Fibroblast of lung (primary cell): ENCODE results near the gene SNX14. TPM values are rescaled to one million over a fixed set of nuclear protein-coding genes. Genes with fewer than 3 reads are reported as not detected.

Source experiments
- DNase-seq, 2 donors: peaks; one replicate each; pipeline versions ENCODE4 v3.0.0 to v3.0.0-alpha.2; 2010; ENCODE audit warnings: low read depth in 2 of 2
- H2AFZ ChIP-seq: 2 replicates; pipeline ENCODE4 v1.5.1; 2012; ENCODE audit warnings: low read length, control low read depth, inconsistent platforms
- H3K27ac ChIP-seq: 2 replicates; pipeline ENCODE4 v1.5.1; 2011; ENCODE audit warnings: low read length, control low read depth; ENCODE audit not compliant: insufficient read depth
- H3K27me3 ChIP-seq: 2 replicates; pipeline ENCODE4 v1.5.1; 2011; ENCODE audit warnings: mild to moderate bottlenecking, low read length; ENCODE audit not compliant: control insufficient read depth, insufficient read depth
- H3K36me3 ChIP-seq: 2 replicates; pipeline ENCODE4 v1.5.1; 2011; ENCODE audit warnings: low read length; ENCODE audit not compliant: control insufficient read depth, insufficient read depth
- H3K4me1 ChIP-seq: 2 replicates; pipeline ENCODE4 v1.5.1; 2011; ENCODE audit warnings: low read length; ENCODE audit not compliant: control insufficient read depth, insufficient read depth; ENCODE audit errors: extremely low read depth
- H3K4me2 ChIP-seq: 2 replicates; pipeline ENCODE4 v1.5.1; 2011; ENCODE audit warnings: low read length, control low read depth; ENCODE audit not compliant: insufficient read depth; ENCODE audit errors: extremely low read depth
- H3K4me3 ChIP-seq, 4 experiments: fragments of 200-600 bp in 1 of 4; sonication (generic) in 1 of 4; replicated peaks in 1 of 4; 2 replicates each; pipeline ENCODE4 v1.5.1; 2011 to 2016; ENCODE audit warnings: low read length in 4 of 4, low read depth in 3 of 4, mild to moderate bottlenecking in 3 of 4, control low read depth in 2 of 4, inconsistent platforms in 1 of 4, mixed read lengths in 1 of 4; ENCODE audit not compliant: insufficient read depth in 1 of 4; ENCODE audit errors: control extremely low read depth in 1 of 4
- H3K79me2 ChIP-seq: 2 replicates; pipeline ENCODE4 v1.5.1; 2012; ENCODE audit warnings: mild to moderate bottlenecking, low read length, inconsistent platforms; ENCODE audit not compliant: control insufficient read depth, insufficient read depth
- H3K9ac ChIP-seq: 2 replicates; pipeline ENCODE4 v1.5.1; 2011; ENCODE audit warnings: mild to moderate bottlenecking, low read length, control low read depth; ENCODE audit not compliant: insufficient read depth
- H3K9me3 ChIP-seq: 2 replicates; pipeline ENCODE4 v1.5.1; 2012; ENCODE audit warnings: low read depth, low read length; ENCODE audit not compliant: control insufficient read depth, insufficient read depth
- H4K20me1 ChIP-seq: 2 replicates; pipeline ENCODE4 v1.5.1; 2011; ENCODE audit warnings: low read length; ENCODE audit not compliant: control insufficient read depth, insufficient read depth; ENCODE audit errors: extremely low read depth
- EZH2 ChIP-seq: IDR thresholded peaks from 2 replicates; pipeline ENCODE4 v1.5.1; 2012; ENCODE audit warnings: low read length, control low read depth, mild to moderate bottlenecking; ENCODE audit errors: missing control alignments
- polyA plus RNA-seq, 2 donors: library from polyadenylated mRNA; depleted of rRNA in 1 of 2; stranded (reverse) in 1 of 2; unstranded in 1 of 2; fragments of >200 nt; gene quantifications; 2 replicates each; pipeline ENCODE4 v1.2.1, GENCODE V29; 2011 to 2012; ENCODE audit warnings: missing spikeins in 1 of 2
- total RNA-seq: library from RNA; depleted of rRNA; stranded (reverse); fragments of >200 nt; gene quantifications from 2 replicates; pipeline ENCODE4 v1.2.1, GENCODE V29; 2014
- TF ChIP-seq, protein P1 (sequence below), 2 donors: IDR thresholded peaks in 1 of 2; conservative IDR thresholded peaks in 1 of 2; 1 replicate in 1 of 2; 2 replicates in 1 of 2; pipeline ENCODE4 v1.5.1; 2011 to 2012; ENCODE audit warnings: low read length in 2 of 2, control low read depth in 1 of 2, inconsistent platforms in 1 of 2, low read depth in 1 of 2, mild to moderate bottlenecking in 1 of 2

The SNX14 gene
- total and polyA plus RNA-seq, 2 donors (not counting 1 experiment from before 2014, with no cell fraction given): 79.7 to 182 TPM

DNA sequence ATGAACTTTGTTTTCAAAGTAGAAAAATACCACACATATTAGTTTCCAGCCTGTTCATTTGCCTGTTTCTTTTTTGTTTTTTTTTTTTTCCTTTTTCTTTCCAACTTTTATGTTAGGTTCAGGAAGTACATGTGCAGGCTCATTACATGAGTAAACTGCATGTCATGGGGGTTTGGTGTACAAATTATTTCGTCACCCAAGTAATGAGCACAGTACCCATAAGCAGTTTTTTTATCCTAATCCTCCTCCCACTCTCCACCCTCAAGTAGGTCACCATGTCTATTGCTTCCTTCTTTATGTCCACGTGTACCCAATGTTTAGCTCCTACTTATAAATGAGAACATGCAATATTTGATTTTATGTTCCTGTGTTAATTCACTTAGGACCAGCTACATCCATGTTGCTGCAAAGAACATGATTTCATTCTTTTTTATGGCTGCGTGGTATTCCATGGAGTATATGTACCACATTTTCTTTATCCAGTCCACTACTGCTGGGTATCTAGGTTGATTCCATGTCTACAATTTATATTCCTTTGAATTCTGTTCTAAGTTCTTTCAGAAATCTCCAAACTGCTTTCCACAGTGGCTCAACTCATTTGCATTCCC lies 31.8 kb downstream of the SNX14 start:
- Histone ChIP-seq H3K36me3 (no peaks in the 10 kb centered on the region), H3K4me2 (no peak overlapping the region), H3K4me3 (no peak overlapping the region), H3K9ac (no peak overlapping the region), H3K4me1 (no peaks in the 10 kb centered on the region), H3K27ac (no peak overlapping the region), H4K20me1 (no peaks in the 10 kb centered on the region), H3K27me3 (no peaks in the 10 kb centered on the region), H3K9me3 (no peaks in the 10 kb centered on the region), H2AFZ (no peak overlapping the region), H3K79me2 (no peaks in the 10 kb centered on the region)
- peak in 1 of 2 donors; percentile 27 for DNase-seq
- TF ChIP-seq EZH2: no peak
- TF ChIP-seq, protein P1, sequence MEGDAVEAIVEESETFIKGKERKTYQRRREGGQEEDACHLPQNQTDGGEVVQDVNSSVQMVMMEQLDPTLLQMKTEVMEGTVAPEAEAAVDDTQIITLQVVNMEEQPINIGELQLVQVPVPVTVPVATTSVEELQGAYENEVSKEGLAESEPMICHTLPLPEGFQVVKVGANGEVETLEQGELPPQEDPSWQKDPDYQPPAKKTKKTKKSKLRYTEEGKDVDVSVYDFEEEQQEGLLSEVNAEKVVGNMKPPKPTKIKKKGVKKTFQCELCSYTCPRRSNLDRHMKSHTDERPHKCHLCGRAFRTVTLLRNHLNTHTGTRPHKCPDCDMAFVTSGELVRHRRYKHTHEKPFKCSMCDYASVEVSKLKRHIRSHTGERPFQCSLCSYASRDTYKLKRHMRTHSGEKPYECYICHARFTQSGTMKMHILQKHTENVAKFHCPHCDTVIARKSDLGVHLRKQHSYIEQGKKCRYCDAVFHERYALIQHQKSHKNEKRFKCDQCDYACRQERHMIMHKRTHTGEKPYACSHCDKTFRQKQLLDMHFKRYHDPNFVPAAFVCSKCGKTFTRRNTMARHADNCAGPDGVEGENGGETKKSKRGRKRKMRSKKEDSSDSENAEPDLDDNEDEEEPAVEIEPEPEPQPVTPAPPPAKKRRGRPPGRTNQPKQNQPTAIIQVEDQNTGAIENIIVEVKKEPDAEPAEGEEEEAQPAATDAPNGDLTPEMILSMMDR (conservative IDR thresholded peaks at IDR 0.05 in 1 of 2, IDR thresholded peaks at IDR 0.05 in 1 of 2; ENCODE audit: low read depth in 1 of 2, low read length in 2 of 2): no peak

DNA sequence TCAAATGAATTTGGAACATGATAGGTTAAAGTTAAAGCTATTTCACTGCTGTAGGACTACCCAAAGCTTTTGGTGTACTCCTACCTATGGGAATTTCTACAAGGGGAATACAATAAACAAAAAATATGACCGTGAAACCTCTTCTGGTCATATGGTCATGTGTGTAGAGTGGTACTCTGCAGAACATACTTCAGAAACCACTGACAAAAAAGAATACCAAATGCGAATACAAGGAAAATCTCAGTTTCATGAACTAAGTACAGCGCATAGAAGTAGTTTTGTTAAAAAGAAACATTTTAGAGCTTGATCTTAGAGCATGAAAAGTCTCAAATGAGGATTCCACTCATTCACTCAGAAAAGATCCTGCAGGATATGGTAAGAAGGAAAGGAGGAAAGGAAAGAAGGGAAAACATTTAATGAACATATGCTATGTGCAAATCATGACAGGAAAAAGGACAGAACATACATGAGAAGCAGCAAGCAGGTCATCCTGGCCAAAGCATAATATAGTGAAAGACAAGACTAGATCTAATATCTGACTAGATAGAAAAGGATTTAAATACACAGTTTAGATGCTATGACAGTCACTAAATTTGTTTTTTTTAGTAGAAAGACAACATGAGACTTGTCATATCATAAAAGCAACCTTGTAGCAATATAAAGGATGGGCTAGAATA lies 36.5 kb downstream of the SNX14 start:
- no peaks in the 10 kb centered on the region for H3K4me1 ChIP-seq
- no peak overlapping the region for H3K9ac ChIP-seq
- H3K79me2 ChIP-seq: no peaks in the 10 kb centered on the region
- H3K4me3 ChIP-seq: no peak overlapping the region
- DNase-seq: no peak
- H4K20me1 ChIP-seq: no peaks in the 10 kb centered on the region
- H3K27me3 ChIP-seq: no peaks in the 10 kb centered on the region
- TF ChIP-seq EZH2: no peak
- TF ChIP-seq, protein P1 (conservative IDR thresholded peaks at IDR 0.05 in 1 of 2, IDR thresholded peaks at IDR 0.05 in 1 of 2; ENCODE audit: low read depth in 1 of 2, low read length in 2 of 2): no peak
- H3K4me2 ChIP-seq: no peak overlapping the region
- no peak overlapping the region for H2AFZ ChIP-seq
- no peak overlapping the region for H3K27ac ChIP-seq
- H3K36me3 ChIP-seq: no peaks in the 10 kb centered on the region
- H3K9me3 ChIP-seq: no peaks in the 10 kb centered on the region

DNA sequence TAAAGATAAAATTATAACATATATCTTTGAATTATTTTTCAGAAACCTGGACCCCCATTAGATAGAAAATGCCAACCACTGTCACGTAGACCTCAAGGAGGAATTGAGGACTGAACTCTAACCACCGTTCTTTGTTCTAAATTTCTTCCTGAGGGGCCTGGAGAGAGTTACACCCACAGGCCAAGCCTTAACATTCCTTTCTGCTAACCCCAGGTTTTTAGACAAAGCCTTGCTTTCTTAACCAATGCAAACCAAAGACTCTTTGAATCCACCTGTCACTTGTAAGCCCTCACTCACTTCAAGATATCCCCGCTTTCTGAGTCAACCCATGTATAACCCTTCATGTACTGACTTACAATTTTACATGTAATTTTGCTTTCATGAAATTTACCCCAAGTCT lies 41.0 kb downstream of the SNX14 start:
- Histone ChIP-seq H3K9ac (no peak overlapping the region), H4K20me1 (no peaks in the 10 kb centered on the region), H3K4me2 (no peak overlapping the region), H3K27ac (no peak overlapping the region), H3K27me3 (no peaks in the 10 kb centered on the region), H3K79me2 (no peaks in the 10 kb centered on the region), H3K9me3 (no peaks in the 10 kb centered on the region), H3K4me1 (no peaks in the 10 kb centered on the region), H3K36me3 (peaks cover 5% of the 10 kb centered on the region), H2AFZ (no peak overlapping the region), H3K4me3 (no peak overlapping the region)
- DNase-seq: no peak
- TF ChIP-seq EZH2: no peak
- TF ChIP-seq, protein P1 (conservative IDR thresholded peaks at IDR 0.05 in 1 of 2, IDR thresholded peaks at IDR 0.05 in 1 of 2; ENCODE audit: low read depth in 1 of 2, low read length in 2 of 2): no peak
